HepG2 (cell line): ENCODE measurements around the gene NOS1AP. TPM values are rescaled to one million over a fixed set of nuclear protein-coding genes. Genes with fewer than 3 reads are reported as not detected.

Source experiments
- ATAC-seq: fragments of 200-7000 bp; cut with Tn5 transposase; 3 replicates; pipeline ENCODE4 v1.9.1; 2020; ENCODE audit warnings: mild to moderate bottlenecking, moderate library complexity
- BruUV-seq: library from RNA; stranded (reverse); fragments of 400-500 nt; replicated peaks from 2 replicates; lab custom pipeline; 2021; lab: Mats Ljungman, UMichigan
- CTCF ChIA-PET: fragments of 300-600 bp; formaldehyde crosslinking; extraction: SDS; loops from one replicate; lab custom pipeline; 2021; ENCODE audit warnings: low total read pairs, inconsistent platforms, low intra/inter-chr PET ratio; lab: Yijun Ruan, JAX
- POLR2A ChIA-PET: fragments of 350-600 bp; sonication (Branson Sonifier 250); formaldehyde crosslinking; loops from one replicate; lab custom pipeline; 2020; ENCODE audit warnings: antibody characterized with exemption, inconsistent platforms; lab: Yijun Ruan, JAX
- DNase-seq: peaks from one replicate; pipeline ENCODE4 v3.0.0-alpha.2; 2015; ENCODE audit warnings: low spot score
- FAIRE-seq: peaks from 3 replicates; lab custom pipeline; 2011; peaks lifted over from hg19 to GRCh38; lab: Jason Lieb, UNC
- H2AFZ ChIP-seq: one replicate; pipeline ENCODE4 v1.6.1; 2011; ENCODE audit warnings: low read length, inconsistent platforms
- H3K27ac ChIP-seq: fragments of 300-600 bp; 3 replicates; pipeline ENCODE4 v1.8.0; 2011; ENCODE audit warnings: mixed run types, mild to moderate bottlenecking, mixed read lengths, low read length, inconsistent platforms; ENCODE audit not compliant: insufficient read depth; ENCODE audit errors: extremely low read length
- H3K27me3 ChIP-seq, 2 experiments: fragments of 200-600 bp in 1 of 2; 2 replicates in 1 of 2; 3 replicates in 1 of 2; pipeline versions ENCODE4 v1.6.0 to v1.8.0; 2011; ENCODE audit warnings: low read length in 2 of 2, mild to moderate bottlenecking in 2 of 2, moderate library complexity in 2 of 2, inconsistent platforms in 1 of 2; ENCODE audit not compliant: insufficient read depth in 2 of 2, control insufficient read depth in 1 of 2
- H3K36me3 ChIP-seq, 2 experiments: fragments of 200-600 bp in 1 of 2; replicated peaks in 1 of 2; 2 replicates in 1 of 2; 3 replicates in 1 of 2; pipeline versions ENCODE4 v1.5.1 to v1.8.0; 2011; ENCODE audit warnings: low read length in 2 of 2, inconsistent platforms in 1 of 2; ENCODE audit not compliant: insufficient read depth in 2 of 2, control insufficient read depth in 1 of 2
- H3K4me1 ChIP-seq: 2 replicates; pipeline ENCODE4 v1.5.1; 2012; ENCODE audit warnings: low read length, inconsistent platforms; ENCODE audit not compliant: insufficient read depth
- H3K4me2 ChIP-seq: 2 replicates; pipeline ENCODE4 v1.6.0; 2011; ENCODE audit warnings: low read depth, low read length, inconsistent platforms
- H3K4me3 ChIP-seq, 3 experiments: fragments of 200-600 bp in 1 of 3; sonication (generic), shearing (Covaris generic) in 1 of 3; replicated peaks in 1 of 3; 2 replicates each; pipeline ENCODE4 v1.5.1; 2011 to 2016; ENCODE audit warnings: low read length in 3 of 3, inconsistent platforms in 2 of 3, low read depth in 2 of 3, mild to moderate bottlenecking in 2 of 3, control low read depth in 1 of 3, mixed read lengths in 1 of 3; ENCODE audit not compliant: insufficient read depth in 1 of 3
- H3K79me2 ChIP-seq: one replicate; pipeline ENCODE4 v1.6.1; 2011; ENCODE audit warnings: low read length, inconsistent platforms; ENCODE audit not compliant: insufficient read depth
- H3K9ac ChIP-seq: 2 replicates; pipeline ENCODE4 v1.6.0; 2011; ENCODE audit warnings: mild to moderate bottlenecking, low read depth, low read length, inconsistent platforms; ENCODE audit not compliant: insufficient read depth
- H3K9me3 ChIP-seq: 2 replicates; pipeline ENCODE4 v1.5.1; 2012; ENCODE audit warnings: mild to moderate bottlenecking, low read length
- H4K20me1 ChIP-seq: 2 replicates; pipeline ENCODE4 v1.6.0; 2011; ENCODE audit warnings: inconsistent platforms, mild to moderate bottlenecking, low read length, moderate library complexity; ENCODE audit not compliant: insufficient read depth
- AHR ChIP-seq: IDR thresholded peaks from 2 replicates; pipeline ENCODE4 v1.6.1; 2018; ENCODE audit warnings: missing genetic modification reagents, missing compliant biosample characterization
- BORCS8-MEF2B ChIP-seq: sonication (generic); formaldehyde crosslinking; IDR thresholded peaks from 2 replicates; pipeline ENCODE4 v1.8.0; 2022; ENCODE audit warnings: mild to moderate bottlenecking, missing genetic modification reagents
- EP300 ChIP-seq, 3 experiments: sonication (generic) in 1 of 3; formaldehyde crosslinking in 1 of 3; IDR thresholded peaks; 2 replicates each; pipeline versions ENCODE4 v1.5.1 to v1.6.1; 2011 to 2020; ENCODE audit warnings: low read depth in 2 of 3, low read length in 2 of 3, borderline replicate concordance in 1 of 3, improper control_type of control experiment in 1 of 3, mild to moderate bottlenecking in 1 of 3, missing genetic modification reagents in 1 of 3, moderate library complexity in 1 of 3
- KLF16 ChIP-seq, 2 experiments: sonication (generic) in 1 of 2; formaldehyde crosslinking in 1 of 2; IDR thresholded peaks; 2 replicates each; pipeline versions ENCODE4 v1.6.1 to v1.8.0; 2016 to 2023; ENCODE audit warnings: missing genetic modification reagents in 2 of 2, missing compliant biosample characterization in 1 of 2
- MTF2 ChIP-seq: sonication (generic); formaldehyde crosslinking; IDR thresholded peaks from 2 replicates; pipeline ENCODE4 v1.5.0; 2020; ENCODE audit warnings: missing genetic modification reagents, borderline replicate concordance
- NFYC ChIP-seq: IDR thresholded peaks from 2 replicates; pipeline ENCODE4 v1.6.1; 2016; ENCODE audit warnings: missing genetic modification reagents, missing compliant biosample characterization
- POGK ChIP-seq: sonication (generic); formaldehyde crosslinking; conservative IDR thresholded peaks from 2 replicates; pipeline ENCODE4 v1.8.0; 2022; ENCODE audit warnings: mild to moderate bottlenecking, moderate library complexity, missing genetic modification reagents
- ZFP36L2 ChIP-seq: sonication (generic); formaldehyde crosslinking; IDR thresholded peaks from 2 replicates; pipeline ENCODE4 v1.4.0; 2020; ENCODE audit warnings: missing genetic modification reagents
- ZFY ChIP-seq: sonication (generic); formaldehyde crosslinking; IDR thresholded peaks from 2 replicates; pipeline ENCODE4 v1.4.0; 2020; ENCODE audit warnings: missing genetic modification reagents
- ZKSCAN5 ChIP-seq: sonication (generic); formaldehyde crosslinking; IDR thresholded peaks from 2 replicates; pipeline ENCODE4 v1.5.1; 2020; ENCODE audit warnings: mild to moderate bottlenecking, missing genetic modification reagents
- ZNF207 ChIP-seq: fragments of 450-650 bp; IDR thresholded peaks from 2 replicates; pipeline ENCODE4 v1.6.1; 2016; ENCODE audit warnings: antibody characterized with exemption, borderline replicate concordance
- ZNF253 ChIP-seq: sonication (generic); formaldehyde crosslinking; IDR thresholded peaks from 2 replicates; pipeline ENCODE4 v1.8.0; 2022; ENCODE audit warnings: mild to moderate bottlenecking, missing genetic modification reagents, borderline replicate concordance
- ZNF468 ChIP-seq: sonication (generic); formaldehyde crosslinking; IDR thresholded peaks from 2 replicates; pipeline ENCODE4 v1.8.0; 2022; ENCODE audit warnings: mild to moderate bottlenecking, moderate library complexity, missing genetic modification reagents
- ZNF598 ChIP-seq: sonication (generic); formaldehyde crosslinking; IDR thresholded peaks from 2 replicates; pipeline ENCODE4 v1.5.1; 2020; ENCODE audit warnings: mild to moderate bottlenecking, missing genetic modification reagents, borderline replicate concordance
- ZNF646 ChIP-seq: sonication (generic); formaldehyde crosslinking; IDR thresholded peaks from 2 replicates; pipeline ENCODE4 v1.9.0; 2021; ENCODE audit warnings: mild to moderate bottlenecking, missing genetic modification reagents
- ZNF776 ChIP-seq: sonication (generic); formaldehyde crosslinking; IDR thresholded peaks from 2 replicates; pipeline ENCODE4 v1.4.0; 2020; ENCODE audit warnings: mild to moderate bottlenecking, missing genetic modification reagents
- WGBS: methylation state at CpG from one replicate; pipeline ENCODE4 v1.1.6; 2017; ENCODE audit warnings: low lambda C conversion rate; 5-methylcytosine and 5-hydroxymethylcytosine counted together
- in situ Hi-C: cut with HindIII; loops from 2 replicates; pipeline ENCODE4 v1.10.0; 2017; ENCODE audit warnings: low pct_unique_long_range_greater_than_20kb; ENCODE audit not compliant: extremely low pct_ligation_motif_present
- intact Hi-C: fragments of 100-400 bp; cut with micrococcal nuclease; formaldehyde crosslinking; loops from one replicate; pipeline ENCODE4 v1.10.0; 2022; ENCODE audit not compliant: unreplicated experiment
- polyA plus RNA-seq, 8 experiments: library from polyadenylated mRNA; depleted of rRNA in 3 of 8; stranded (reverse) in 7 of 8; unstranded in 1 of 8; fragments of >200 nt; fragmentation: Illumina TruSeq in 4 of 8; extraction: Trizol in 4 of 8; gene quantifications; 2 replicates each; pipeline versions ENCODE4 v1.2.1 to v1.2.3, GENCODE V29; 2011 to 2016; ENCODE audit warnings: low read depth in 4 of 8, missing spikeins in 1 of 8, mixed read lengths in 1 of 8; ENCODE audit not compliant: insufficient read depth in 1 of 8
- total RNA-seq, 5 experiments: library from RNA; depleted of rRNA; stranded (reverse); fragments of >200 nt; fragmentation: Illumina TruSeq; extraction: Trizol; gene quantifications; 2 replicates each; pipeline ENCODE4 v1.2.3, GENCODE V29; 2016; ENCODE audit warnings: low read depth in 1 of 5

The NOS1AP gene
- total and polyA plus RNA-seq, 2 of the 13 experiments (the other 11 are each of a cell fraction or from before 2014, with no cell fraction given): 2.0 to 3.3 TPM

- no TSS peak for BruUV-seq
- no peak for ATAC-seq
- no peak for DNase-seq
- no peaks in the 10 kb centered on the region for H3K9me3 ChIP-seq
- intact Hi-C loops (no loop called here), in situ Hi-C loops (no loop called here)
- H3K27ac ChIP-seq: no peak overlapping the region
- H3K36me3 ChIP-seq: no peaks in the 10 kb centered on the region; a peak in 1 of 5 replicates
- WGBS: 93% methylated on average over 4 of the region's 4 CpGs
- no peak overlapping the region for H3K9ac ChIP-seq
- no peaks in the 10 kb centered on the region for H3K27me3 ChIP-seq
- H3K4me2 ChIP-seq: no peak overlapping the region
- POLR2A ChIA-PET: no interaction called here
- H2AFZ ChIP-seq: no peak overlapping the region
- H4K20me1 ChIP-seq: no peaks in the 10 kb centered on the region; the same call in 1 of the 2 replicates
- peaks cover 22% of the 10 kb centered on the region for H3K79me2 ChIP-seq
- H3K4me3 ChIP-seq: no peak overlapping the region
- no peak for TF ChIP-seq EP300 (IDR thresholded peaks at IDR 0.05; ENCODE audit: low read depth in 2 of 2, low read length in 2 of 2)
- TF ChIP-seq EP300 (CRISPR knock-in tag; IDR thresholded peaks at IDR 0.05; ENCODE audit: borderline replicate concordance): no peak
- TF ChIP-seq ZNF776 (CRISPR knock-in tag): no peak
- no peak for TF ChIP-seq KLF16 (CRISPR knock-in tag; IDR thresholded peaks at IDR 0.05)
- no peak for TF ChIP-seq ZFP36L2 (CRISPR knock-in tag)
- TF ChIP-seq ZNF253: no peak
- TF ChIP-seq ZKSCAN5 (CRISPR knock-in tag): no peak
- no peak for TF ChIP-seq ZNF207
- no peak for TF ChIP-seq POGK (CRISPR knock-in tag)
- no peak for TF ChIP-seq ZNF598 (CRISPR knock-in tag)
- no peak for TF ChIP-seq ZFY
- no peak for TF ChIP-seq BORCS8-MEF2B (CRISPR knock-in tag)
- TF ChIP-seq AHR (CRISPR knock-in tag): no peak
- TF ChIP-seq ZNF646: no peak
- TF ChIP-seq MTF2 (CRISPR knock-in tag): no peak
- no peak for TF ChIP-seq NFYC (CRISPR knock-in tag)
- no peak for TF ChIP-seq ZNF468
- FAIRE-seq: no peak
- peaks cover 20% of the 10 kb centered on the region for H3K4me1 ChIP-seq
- CTCF ChIA-PET: no interaction called here
Observed at GRCh38 chr1:162111572-162111971, 42.1 kb downstream of the NOS1AP start.
